ENCODE measurements around the gene PREX1.

The PREX1 gene

GRCh38 chr20:48730977-48731376 lies 96.8 kb downstream of the PREX1 start:
- no peak for DNase-seq

GRCh38 chr20:48729538-48729937 lies 98.3 kb downstream of the PREX1 start:
- DNase-seq = no peak

- DNase-seq = peak; percentile 54
These were observed 99.6 kb downstream of the PREX1 start for GRCh38 chr20:48728042-48728825.

- no peak for DNase-seq
These were observed 100.6 kb downstream of the PREX1 start for GRCh38 chr20:48727226-48727625.

- DNase-seq = no peak
These were observed 102.2 kb downstream of the PREX1 start for GRCh38 chr20:48725555-48725991.

GRCh38 chr20:48724891-48725554 lies 102.8 kb downstream of the PREX1 start:
- DNase-seq = no peak

- DNase-seq = no peak
These were observed 103.4 kb downstream of the PREX1 start for GRCh38 chr20:48724382-48724781.

- no peak for DNase-seq
These were observed 104.2 kb downstream of the PREX1 start for GRCh38 chr20:48723308-48724264.

GRCh38 chr20:48722737-48723191 lies 105.0 kb downstream of the PREX1 start:
- no peak for DNase-seq

- DNase-seq = no peak
These were observed 105.6 kb downstream of the PREX1 start for GRCh38 chr20:48722002-48722731.

- no peak for DNase-seq
These were observed 106.3 kb downstream of the PREX1 start for GRCh38 chr20:48721324-48722001.

- no peak for DNase-seq
These were observed 107.4 kb downstream of the PREX1 start for GRCh38 chr20:48720256-48720985.

- DNase-seq = no peak
These were observed 108.1 kb downstream of the PREX1 start for GRCh38 chr20:48719598-48720255.

GRCh38 chr20:48718786-48719578 lies 108.8 kb downstream of the PREX1 start:
- DNase-seq = no peak

- DNase-seq = no peak
These were observed 110.0 kb downstream of the PREX1 start for GRCh38 chr20:48717680-48718223.

- DNase-seq = no peak
These were observed 110.6 kb downstream of the PREX1 start for GRCh38 chr20:48717095-48717672.

GRCh38 chr20:48716541-48716940 lies 111.3 kb downstream of the PREX1 start:
- no peak for DNase-seq

GRCh38 chr20:48716086-48716485 lies 111.7 kb downstream of the PREX1 start:
- DNase-seq = no peak

GRCh38 chr20:48714764-48715163 lies 113.0 kb downstream of the PREX1 start:
- no peak for DNase-seq

Data from retina (tissue), 1 donor.